Right lung (tissue), 5 donors: ENCODE results near the gene SLC13A1. TPM values are rescaled to one million over a fixed set of nuclear protein-coding genes. Genes with fewer than 3 reads are reported as not detected.
"Not testable (repeated sequence)": the region's sequence is repeated elsewhere in the genome, so short reads cannot be mapped to it uniquely, and the experiment has no call there.

Experiments
- DNase-seq, 2 donors: peaks; one replicate each; pipeline ENCODE4 v3.0.0-alpha.2; 2013
- polyA plus RNA-seq, 5 donors: library from polyadenylated mRNA; unstranded; fragments of 120-200 nt; gene quantifications; one replicate each; pipeline versions ENCODE4 v1.2.1 to v1.2.3, GENCODE V29; 2013; ENCODE audit warnings: inconsistent platforms in 1 of 5, low replicate concordance in 1 of 5; ENCODE audit not compliant: insufficient read length in 5 of 5, insufficient read depth in 1 of 5

Gene SLC13A1
- polyA plus RNA-seq, 5 donors, result 0.07 TPM; not detected in 4

DNA sequence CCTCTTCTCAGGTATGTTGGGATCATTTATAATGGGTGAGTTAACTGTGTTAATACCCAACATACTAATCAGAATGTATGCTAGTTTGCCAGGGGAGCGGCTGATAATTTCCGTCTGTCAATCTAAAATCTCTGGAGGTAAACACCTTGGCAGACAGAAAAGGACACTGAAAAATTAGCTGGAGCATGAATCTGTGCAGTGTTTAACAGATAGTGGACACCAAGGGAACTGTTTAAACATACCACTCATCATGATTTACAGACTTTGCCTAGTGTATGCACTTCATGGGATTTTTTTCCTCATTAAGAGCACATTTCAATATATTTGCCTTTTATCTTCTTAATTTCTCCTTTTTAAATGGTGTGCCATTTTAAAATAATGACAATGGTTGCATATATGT lies 68.2 kb downstream of the SLC13A1 start:
- no peak for DNase-seq

DNA sequence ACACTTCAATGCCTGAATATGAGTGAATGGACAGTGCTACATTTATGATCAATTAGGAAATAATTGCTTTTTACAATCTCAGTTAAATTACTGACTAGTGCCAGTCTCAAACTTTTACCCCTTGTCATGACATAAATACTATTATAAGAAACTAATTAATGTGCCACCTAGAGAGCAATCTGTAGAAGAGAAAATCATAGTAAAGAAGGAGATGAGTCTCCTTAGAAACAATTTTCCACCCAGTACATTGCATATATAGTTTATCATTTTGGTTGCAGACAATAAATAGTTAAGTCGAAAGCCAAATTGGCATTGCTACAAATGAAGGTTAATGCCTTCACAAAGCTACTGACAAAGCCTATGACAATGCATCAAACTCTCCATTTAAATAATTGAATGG lies 68.6 kb downstream of the SLC13A1 start:
- no peak for DNase-seq

DNA sequence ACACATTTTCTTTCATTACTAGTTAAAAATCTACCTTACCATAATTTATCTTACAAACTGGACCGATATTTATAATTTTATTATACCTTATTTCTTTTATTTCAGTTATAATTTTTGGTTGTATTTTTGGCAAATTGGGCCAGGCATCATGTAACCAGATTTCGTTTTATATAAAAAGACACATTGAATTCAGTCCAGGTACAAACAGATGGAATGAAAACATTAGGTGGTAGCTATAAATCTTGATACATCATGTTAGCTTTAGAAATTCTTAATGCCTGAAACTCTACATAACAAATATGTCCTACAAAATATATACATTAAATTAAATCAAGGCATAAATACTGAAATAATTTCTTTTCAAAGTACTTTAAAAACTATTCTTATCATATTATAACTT lies 73.1 kb downstream of the SLC13A1 start:
- DNase-seq, result no peak

DNA sequence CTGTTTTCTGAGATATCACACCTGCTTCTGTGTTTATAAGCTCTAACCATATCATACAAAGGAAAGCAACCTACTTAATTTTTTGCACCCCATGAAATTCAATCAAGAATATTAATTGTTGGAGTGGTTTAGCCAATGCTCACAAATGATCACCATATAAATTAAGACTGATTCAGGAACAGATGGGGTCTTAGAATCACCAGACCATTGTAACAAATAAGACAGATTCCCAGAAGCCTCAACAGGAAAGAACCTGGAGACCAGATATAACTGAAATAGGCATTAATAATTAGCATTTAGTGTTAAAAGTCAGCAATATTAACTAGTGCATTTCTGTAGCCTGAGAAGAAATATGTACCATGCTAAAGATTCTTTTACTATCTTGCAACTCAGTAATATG lies 73.6 kb downstream of the SLC13A1 start:
- no peak for DNase-seq

DNA sequence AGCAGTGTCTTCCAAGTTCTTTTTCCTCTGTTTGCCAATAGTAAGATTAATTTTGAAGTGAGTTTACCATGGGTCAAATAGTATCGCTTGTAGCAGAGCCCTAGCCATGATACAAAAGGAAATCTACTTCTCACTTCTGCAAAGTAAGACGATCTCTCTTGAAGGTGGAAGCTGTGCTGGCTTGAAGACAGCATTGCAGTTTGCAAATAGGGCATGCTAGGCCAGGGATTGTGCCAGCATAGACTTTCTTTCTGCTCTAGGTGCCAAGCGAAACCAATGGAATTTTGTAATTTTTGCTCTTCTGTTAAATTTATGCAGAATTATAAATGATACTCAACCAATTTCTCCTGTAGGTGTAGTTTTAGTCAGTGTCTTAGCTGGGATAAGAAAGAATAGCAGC lies 74.5 kb downstream of the SLC13A1 start:
- DNase-seq, result no peak

DNA sequence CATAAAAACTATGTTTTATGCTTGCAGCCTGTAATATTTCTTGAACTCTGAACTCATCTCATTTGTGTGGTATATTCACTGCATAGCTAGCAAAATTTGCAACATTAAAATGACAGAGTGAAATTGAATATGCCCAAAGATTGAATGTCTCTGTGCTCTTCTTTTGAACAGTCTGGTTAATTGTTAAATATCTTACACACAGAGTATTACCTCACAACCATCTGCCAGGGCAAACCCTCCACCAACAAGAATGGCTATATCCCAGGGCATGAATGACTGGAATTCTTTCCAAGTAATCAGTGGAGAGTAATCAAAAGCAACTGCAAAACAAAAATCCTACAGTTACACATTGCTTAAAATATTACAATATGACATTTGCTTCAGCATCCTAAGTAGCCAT lies 76.9 kb downstream of the SLC13A1 start:
- DNase-seq, result no peak

DNA sequence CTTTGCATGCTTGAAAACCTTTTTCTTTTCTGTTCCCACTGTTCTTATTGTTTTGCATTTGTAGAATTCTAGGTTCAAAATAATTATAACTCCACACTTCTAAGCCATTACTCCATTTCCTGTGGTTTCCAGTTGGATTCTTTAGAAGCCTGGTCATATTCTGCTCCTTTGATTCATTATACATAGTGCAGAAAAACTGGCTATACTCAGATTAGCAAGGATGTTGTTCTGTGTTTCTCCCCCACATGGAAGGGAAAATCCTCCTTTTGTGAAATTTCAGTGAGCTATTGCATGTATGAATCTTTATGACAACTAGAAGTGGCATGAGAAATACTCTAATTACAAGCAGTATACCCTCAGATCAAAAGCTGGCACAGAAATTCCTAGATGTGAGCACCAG lies 79.5 kb downstream of the SLC13A1 start:
- DNase-seq, result no peak

DNA sequence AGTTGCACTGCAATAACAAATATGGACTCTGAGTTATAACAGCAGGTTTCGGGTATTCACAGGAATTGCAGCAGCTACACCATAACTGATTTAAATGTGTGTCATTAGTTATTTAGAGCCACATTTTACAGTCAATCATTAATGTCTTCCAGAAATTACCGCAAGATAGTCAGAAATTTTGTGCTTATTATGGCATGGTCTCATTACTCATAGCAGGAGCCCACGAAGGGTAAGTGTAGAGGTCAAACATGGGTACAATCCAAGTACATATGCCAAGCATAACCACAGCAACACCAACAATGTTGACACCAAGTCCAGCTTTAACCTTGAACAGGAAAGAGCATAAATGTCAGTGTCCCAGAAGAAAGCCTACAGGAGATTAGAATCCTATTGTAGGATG lies 84.4 kb downstream of the SLC13A1 start:
- no peak for DNase-seq

DNA sequence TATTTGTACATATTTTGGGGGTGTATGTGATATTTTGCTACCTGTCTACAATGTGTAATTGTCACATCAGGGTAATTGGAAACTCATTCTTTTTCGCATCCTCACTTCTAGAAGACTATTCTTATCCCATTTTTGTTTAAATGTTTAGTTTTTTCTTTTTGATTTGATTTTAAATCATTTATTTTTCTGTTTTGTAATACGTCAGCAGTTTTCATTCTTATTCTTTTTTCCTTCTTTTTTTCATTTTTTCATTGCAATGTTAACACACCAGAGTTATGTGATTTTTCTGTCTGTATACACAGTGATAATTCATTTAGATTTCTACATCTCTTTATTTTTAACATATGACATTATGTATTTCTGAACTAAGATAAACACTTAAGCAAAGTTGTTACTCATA lies 85.5 kb downstream of the SLC13A1 start:
- DNase-seq, result no peak

DNA sequence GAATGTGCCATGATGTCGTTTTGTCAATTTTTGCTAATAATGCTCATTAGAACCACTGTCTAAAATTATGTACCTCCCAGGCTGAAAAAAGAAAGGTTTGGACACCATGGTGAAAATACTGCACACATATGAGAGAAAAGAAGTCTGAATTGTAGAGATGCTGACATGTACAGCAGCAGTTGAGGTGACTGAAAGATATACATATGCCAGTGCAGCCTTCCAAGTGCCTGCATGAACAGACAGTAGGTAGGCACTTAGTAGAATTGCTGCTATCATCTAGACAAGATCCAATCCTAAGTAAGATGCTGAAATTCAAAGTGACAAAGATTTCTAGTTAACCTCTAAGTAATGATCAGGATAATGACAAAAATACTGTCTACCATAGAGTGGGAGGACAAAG lies 86.9 kb downstream of the SLC13A1 start:
- DNase-seq, result no peak

DNA sequence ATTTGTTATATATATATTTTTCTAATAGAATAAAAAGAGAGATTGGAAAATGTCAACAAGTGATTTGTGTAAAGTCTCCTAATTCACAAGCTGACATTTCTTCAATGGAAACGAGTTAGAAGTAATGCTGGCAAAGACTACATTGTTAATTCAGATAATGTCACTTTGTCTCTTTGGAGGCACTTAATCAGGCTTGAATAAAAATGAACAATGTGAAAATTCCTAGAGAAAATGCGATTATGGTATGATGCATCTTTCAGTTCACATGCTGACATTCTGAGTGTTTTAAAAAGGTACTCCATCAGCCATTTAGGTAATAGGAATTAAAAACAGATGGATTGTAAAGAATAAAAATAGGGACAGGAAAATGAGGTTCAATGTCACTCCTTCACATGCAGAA lies 100.1 kb downstream of the SLC13A1 start:
- no peak for DNase-seq

DNA sequence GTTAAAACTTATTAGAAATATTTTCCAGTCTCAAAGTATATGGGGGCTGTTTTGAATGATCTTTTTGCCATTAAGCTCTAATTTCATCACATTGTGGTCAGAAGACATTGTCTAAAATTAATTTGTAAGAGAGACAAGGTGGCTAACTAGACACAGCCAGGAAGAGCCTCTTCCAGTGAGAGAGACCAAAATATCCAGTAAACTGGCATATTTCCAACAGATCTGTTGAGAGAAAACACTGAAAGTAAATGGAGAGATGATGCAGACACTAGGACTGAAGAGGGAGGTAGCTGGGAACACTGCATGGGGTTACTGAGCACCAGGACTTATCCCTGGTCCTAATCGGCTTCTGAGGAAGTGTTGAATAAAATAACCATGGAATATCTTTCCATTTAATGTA lies 102.8 kb downstream of the SLC13A1 start:
- DNase-seq, result no peak

DNA sequence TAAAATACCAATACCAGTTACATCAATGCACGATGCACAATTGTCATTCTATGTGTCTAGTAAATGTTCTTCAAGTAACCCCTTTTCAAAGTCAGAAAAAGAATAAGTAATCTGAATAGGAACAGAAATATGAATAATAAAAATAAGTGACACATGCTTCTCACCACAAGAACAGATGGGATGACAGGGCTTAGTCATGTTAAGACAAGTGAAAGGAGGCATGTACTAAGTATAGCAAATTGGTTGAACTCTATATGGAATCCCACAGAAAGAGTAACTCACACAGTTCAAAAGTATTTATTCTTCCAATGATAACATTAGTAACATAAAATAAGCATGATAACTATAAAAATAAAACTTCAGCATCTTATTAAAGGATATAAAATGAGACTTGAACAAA lies 103.3 kb downstream of the SLC13A1 start:
- no peak for DNase-seq

DNA sequence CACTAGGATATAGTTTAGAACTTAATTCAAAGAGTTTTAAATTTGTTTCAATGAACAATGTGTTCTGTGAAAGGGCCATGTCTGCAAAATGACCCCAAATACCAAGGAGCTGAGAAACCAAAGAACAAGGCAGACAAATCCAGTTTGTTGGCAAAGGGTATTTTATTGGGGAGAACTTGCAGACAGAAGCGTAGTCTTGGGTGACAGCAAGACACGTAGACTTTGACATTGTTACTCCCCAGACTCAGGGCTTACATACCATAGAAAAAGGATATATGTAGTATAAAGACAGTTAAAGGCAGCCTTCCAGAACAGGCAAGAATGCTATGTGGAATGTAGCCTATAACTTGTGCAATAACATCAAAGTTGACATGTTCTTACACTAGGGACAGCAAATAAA lies 109.3 kb downstream of the SLC13A1 start:
- no peak for DNase-seq

DNA sequence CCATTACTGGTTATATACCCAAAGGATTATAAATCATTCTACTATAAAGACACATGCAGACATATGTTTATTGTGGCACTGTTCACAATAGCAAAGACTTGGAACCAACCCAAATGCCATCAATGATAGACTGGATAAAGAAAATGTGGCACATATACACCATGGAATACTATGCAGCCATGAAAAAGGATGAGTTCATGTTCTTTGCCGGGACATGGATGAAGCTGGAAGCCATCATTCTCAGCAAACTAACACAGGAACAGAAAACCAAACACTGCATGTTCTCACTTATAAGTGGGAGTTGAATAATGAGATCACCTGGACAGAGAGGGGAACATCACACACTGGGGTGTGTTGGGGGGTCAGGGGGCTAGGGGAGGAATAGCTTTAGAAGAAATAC lies 112.9 kb downstream of the SLC13A1 start:
- not testable (repeated sequence) for DNase-seq

DNA sequence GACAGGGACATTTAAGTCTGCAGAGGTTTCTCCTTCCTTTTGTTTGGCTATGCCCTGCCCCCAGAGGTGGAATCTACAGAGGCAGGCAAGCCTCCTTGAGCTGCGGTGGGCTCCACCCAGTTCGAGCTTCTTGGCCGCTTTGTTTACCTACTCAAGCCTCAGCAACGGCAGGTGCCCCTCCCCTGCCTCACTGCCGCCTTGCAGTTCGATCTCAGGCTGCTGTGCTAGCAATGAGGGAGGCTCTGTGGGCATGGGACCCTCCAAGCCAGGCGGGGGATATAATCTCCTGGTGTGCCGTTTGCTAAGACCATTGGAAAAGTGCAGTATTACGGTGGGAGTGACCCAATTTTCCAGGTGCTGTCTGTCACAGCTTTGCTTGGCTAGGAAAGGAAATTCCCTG lies 114.9 kb downstream of the SLC13A1 start:
- not testable (repeated sequence) for DNase-seq

DNA sequence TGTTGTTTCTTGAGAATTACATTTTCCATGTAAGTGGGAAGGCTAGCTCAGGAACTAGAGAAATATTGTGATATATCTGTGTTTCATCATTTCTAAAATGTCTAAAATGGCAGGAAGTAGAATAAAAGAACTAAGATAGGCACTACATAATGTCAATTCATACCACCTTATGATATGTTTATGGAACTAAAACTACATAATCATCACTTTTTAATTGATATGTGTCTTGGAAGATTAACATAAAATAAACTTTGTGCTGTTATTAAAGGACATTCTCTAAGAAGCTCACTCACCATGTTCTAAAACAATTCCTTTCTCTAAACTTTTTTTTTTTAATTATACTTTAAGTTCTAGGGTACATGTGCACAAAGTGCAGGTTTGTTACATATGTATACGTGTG lies 120.7 kb downstream of the SLC13A1 start:
- no peak for DNase-seq

DNA sequence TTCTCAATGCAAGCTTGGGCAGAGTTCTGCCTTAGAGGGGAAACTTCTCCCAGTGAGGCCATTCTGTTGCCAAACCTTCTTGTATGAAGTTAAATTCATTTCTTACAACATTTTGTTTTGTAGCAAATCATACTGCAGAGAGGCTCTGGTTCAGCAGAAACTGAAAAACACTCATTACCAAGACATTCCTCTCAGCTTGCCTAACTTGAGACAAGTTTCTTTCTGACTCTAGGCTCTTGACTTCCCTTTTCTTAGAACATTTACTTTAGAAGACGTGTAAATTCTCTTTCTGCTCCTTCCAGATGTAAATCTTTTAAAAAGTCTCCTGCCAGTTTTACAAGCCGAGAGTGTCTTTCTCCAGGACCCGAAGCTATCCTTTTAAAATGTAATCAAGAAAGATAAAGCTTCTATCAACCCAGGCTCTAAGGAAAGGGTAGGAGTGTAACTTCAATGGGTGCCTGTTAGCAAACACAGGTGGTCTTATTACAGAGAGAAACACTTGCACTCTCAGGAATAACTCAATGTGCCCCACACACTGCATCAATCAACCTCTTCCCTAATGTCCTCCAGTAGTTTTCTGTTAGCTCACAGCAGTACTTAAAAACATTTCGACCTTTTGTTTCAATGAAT lies 123.8 kb downstream of the SLC13A1 start:
- no peak for DNase-seq

DNA sequence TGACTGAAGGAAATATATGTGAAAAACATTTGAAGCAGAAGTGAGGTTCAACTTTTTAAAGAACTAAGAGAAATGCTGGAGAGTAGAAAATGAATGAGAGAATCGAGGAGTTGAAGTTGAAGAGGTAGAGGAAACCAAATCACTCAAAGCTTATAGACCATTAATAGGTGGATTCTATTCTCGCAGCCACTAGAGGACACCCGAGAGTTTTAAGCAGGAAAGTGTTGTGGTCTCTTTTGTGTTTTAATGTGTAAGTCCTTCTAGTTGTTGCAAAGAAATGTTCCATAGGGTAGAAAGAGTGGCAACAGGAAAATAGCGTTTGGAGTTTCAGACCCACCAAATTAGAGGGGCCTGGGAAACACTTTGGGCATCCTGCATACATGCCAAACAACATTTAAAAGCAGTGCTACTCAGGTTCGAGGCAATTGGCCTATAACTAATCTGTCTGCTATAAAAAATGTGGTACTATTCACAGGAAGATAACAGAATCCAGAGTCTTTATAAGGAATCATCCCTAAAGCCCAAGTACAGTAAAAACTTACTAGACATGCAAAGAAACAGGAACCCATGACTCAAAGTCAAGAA lies 129.0 kb downstream of the SLC13A1 start:
- no peak for DNase-seq

DNA sequence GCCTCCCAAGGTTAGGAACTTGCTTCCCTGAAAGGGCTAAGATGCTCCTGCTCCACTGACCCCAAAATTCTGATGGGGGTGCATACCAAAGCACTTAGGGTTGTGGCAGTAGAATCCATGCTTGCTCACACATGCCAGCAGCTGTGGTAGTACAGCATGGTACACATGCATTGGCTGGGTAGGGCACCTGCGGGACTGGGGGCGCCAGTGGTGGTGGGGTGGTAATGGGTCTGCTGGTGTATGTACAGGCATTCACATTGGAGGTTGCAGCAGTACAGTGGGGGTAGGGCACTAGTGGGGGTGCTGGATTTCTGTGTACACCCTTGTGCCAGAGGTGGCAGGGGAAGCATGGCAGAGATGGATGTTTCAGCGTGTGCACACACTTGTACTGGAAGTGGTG lies 132.0 kb downstream of the SLC13A1 start:
- no peak for DNase-seq
